Activated CD8-positive, alpha-beta memory T cell treated with anti-CD3 and anti-CD28 coated beads, Interleukin-2, amount 50 U/mL, for 24 hours (primary cell): ENCODE data around the gene ATF7IP2.
"Not testable (repeated sequence)": the region's sequence is repeated elsewhere in the genome, so short reads cannot be mapped to it uniquely, and the experiment has no call there.

Source experiments
- DNase-seq: peaks from one replicate; pipeline ENCODE4 v3.0.0-alpha.2; 2020; ENCODE audit errors: extremely low read depth

Gene ATF7IP2

GRCh38 chr16:10452208-10453158 lies 66.6 kb downstream of the ATF7IP2 start:
- not testable (repeated sequence) for DNase-seq

GRCh38 chr16:10453159-10453510 lies 67.3 kb downstream of the ATF7IP2 start:
- no peak for DNase-seq

- no peak for DNase-seq
Observed at GRCh38 chr16:10465821-10466220, 80.0 kb downstream of the ATF7IP2 start.

DNA sequence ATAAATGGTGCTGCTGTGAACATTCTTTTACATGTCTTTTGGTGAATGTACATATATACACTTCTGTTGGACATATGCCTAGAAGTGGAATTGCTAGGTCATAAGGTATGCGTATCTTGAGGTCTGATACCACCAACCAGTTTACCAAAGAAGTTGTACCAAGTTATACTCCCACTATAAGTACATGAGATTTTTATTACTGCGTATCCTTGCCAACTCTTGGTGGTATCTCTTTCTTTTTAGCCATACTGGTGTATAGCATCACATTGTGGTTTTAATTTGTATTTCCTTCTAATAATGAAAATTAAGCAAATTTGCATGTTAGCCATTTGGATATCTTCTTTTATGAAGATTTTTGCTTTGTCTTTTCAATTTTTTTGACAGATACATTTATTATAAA lies 80.5 kb downstream of the ATF7IP2 start:
- no peak for DNase-seq

DNA sequence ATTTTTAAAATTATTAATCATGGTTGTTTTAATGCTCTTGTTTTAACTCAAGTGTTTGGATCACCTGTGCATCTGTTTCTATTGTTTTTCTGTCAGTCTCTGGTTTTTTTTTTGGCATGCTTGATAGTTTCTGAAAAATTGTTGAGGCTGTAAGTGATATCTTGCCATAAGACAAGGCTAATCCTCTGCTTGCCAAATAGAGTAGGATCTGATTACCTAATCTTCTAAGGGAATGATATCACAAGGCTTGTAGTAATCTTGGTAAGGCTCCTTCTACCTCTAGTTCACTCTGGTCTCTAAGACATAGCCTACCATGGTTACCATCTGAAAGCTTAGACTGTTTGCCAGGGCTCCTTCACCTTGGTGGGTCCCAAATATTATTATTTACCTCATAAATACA lies 81.0 kb downstream of the ATF7IP2 start:
- no peak for DNase-seq

GRCh38 chr16:10476636-10477035 lies 90.8 kb downstream of the ATF7IP2 start:
- DNase-seq: not testable (repeated sequence)

DNA sequence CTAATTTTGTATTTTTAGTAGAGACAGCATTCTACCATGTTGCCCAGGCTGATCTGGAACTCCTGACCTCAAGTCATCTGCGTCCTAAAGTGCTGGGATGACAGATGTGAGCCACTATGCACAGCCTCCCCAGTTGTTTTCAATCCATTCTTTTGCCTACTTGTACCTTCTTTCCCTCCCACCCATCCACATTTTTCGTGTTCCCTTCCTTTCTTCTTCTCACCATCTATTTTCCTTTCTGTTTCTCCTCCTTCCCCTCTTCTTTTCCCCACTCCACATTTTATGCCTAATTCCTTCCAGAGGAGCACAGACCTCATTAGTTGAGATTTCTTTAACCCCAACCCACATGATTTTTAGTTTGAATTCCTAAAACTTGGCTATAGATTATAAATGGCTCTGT lies 94.3 kb downstream of the ATF7IP2 start:
- no peak for DNase-seq

GRCh38 chr16:10485159-10485558 lies 99.3 kb downstream of the ATF7IP2 start:
- DNase-seq: no peak

DNA sequence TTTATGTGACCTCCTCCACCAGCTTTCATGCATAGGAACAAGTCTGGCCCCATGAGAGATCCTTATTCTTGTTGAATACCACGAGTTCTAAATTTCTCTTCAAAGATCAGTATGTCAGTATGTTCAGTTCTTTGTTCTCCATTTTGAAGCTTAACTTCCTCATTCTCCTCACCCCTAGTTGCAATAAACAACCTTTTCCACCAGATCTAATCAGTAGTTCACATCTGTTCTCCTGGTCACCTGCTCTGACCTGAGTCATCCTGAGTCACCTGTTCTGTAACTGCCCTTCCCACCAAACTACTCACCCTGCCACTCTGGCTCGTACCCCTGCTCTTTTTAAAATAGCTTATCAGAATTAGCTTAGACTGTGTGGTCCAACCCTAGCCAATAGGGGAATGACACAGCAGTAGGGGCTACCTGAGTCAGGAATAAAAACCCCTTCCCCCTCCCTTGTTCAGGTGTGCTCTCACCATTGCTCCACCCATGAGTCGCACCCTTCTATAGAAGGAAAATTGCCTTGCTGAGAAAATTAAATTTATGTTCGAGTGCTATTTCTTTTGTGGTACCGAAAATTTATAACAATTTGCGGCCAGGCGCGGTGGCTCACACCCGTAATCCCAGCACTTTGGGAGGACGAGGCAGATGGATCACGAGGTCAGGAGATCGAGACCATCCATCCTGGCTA lies 100.0 kb downstream of the ATF7IP2 start:
- no peak for DNase-seq

DNA sequence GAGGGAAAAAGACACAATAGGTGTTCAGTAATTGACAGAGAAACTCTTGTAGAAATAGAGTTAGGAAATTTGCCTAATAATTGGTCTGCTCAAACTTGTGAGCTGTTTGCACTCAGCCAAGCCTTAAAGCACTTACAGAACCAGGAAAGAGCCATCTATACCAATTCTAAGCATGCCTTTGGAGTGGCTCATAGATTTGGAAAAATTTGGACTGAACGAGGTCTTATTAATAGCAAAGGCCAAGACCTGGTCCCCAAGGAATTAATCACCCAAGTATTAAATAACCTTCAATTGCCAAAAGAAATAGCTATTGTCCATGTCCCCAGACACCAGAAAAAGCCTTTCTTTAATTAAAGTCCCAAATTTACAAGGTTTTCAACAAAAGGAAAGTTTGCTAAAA lies 104.3 kb downstream of the ATF7IP2 start:
- no peak for DNase-seq

DNA sequence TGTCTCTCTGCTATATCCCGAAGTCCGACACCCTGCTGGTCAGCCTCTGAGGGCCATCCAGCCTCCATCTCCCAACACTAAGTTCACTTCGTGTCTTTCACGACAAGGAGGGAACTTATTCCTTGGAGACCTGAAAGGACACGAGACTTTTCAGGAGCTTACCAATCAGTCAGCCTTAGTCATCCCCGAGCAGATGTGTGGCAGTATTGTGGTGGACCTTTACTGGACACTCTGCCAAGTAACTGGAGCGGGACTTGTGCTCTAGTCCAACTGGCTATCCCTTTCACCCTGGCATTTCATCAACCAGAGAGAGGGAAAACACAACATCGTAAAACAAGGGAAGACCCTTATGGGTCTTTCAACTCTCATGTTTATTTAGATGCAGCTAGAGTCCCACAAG lies 107.4 kb downstream of the ATF7IP2 start:
- no peak for DNase-seq

DNA sequence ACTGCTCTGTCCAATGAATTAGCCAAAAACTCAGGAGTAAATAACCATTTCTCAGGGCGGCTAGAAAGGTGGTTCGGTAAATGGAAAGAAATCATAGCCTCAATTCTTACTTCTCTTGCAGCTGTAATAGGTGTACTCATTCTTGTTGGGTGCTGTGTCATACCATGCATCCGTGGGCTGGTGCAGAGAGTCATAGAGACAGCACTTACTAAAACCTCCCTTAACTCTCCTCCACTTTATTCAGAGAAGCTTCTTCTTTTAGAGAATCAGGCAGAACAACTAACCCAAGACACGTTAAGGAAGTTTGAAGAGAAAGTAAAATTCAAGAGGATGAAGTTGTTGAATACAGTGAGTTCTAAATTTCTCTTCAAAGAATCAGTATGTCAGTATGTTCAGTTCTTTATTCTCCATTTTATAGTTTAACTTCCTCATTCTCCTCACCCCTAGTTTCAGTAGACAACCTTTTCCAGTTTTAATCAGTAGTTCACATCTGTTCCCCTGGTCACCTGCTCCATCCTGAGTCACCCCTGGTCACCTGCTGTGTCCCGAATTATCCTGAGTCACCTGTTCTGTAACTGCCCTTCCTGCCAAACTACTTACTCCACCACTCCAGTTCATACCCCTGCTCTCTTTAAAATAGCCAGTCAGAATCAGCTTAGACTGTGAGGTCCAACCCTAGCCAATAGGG lies 108.6 kb downstream of the ATF7IP2 start:
- no peak for DNase-seq

DNA sequence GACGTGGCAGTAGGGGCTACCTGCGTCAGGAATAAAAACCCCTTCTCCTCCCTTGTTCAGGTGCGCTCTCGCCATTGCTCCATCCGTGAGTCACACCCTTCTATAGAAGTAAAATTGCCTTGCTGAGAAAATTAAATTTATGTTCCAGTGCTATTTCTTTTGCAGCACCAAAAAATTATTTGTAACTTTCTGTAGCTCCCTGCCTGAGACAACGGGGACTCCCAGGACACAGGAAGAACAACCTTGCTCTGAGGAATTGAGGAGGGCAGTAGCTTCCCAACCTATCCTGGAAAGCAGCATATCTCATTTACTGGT lies 109.1 kb downstream of the ATF7IP2 start:
- no peak for DNase-seq

- DNase-seq: no peak
Observed at GRCh38 chr16:10497132-10498101, 111.6 kb downstream of the ATF7IP2 start.

DNA sequence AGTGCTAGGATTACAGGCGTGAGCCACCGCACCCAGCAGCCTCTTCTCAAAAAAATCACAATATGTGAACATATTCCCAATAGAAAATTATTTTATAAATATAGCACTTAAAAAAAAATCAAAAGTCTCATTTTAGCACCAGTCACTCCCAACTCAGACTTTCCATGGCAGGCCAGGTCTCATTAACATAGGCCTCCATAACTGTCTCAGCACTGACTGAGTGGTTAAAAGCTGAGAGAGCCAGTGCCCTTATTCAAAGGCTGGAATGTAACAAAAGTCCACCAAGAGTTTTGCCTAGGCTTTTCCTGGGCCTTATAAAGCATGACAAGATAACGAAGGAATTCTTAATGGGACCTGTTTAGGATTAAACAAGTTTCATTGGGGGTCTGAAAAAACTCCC lies 114.7 kb downstream of the ATF7IP2 start:
- DNase-seq: no peak

- no peak for DNase-seq
Observed at GRCh38 chr16:10501016-10501607, 115.3 kb downstream of the ATF7IP2 start.

DNA sequence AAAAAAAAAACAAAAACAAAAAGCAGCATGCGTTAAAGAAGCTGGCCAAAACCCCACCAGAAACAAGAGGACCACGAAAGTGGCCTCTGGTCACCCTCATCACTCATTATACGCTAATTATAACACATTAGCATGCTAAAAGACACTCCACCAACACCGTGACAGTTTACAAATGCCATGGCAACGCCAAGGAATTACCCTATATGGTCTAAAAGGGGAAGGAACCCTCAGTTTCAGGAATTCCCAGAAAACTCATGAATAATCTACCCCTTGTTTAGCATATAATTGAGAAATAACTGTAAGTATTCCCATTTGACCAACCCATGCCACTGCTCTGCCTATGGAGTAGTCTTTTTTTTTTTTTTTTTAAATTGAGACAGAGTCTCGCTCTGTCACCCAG lies 116.9 kb downstream of the ATF7IP2 start:
- DNase-seq: no peak

DNA sequence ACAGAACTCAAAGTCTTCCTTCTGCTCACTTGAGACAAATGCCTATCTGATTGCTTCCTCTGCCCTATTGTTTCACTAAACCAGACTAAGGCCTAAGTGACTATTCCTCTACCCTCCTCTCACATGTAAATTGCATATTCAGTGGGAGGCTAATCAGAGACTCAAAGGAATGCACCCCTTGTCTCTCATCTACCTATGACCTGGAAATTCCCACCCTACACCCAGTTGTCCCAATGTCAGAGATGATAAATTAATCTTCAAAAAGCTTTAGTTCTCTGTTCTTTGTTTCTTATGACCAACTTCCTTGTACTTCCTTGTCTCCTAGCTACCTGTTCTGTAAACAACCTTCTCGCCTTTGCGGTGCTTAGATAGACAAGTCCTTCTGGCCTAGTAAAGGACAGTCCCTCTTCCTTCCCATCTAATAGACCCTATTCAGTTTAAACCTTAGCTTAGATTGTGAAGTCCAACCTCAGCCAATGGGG lies 118.6 kb downstream of the ATF7IP2 start:
- DNase-seq: no peak

- DNase-seq: not testable (repeated sequence)
Observed at GRCh38 chr16:10505286-10505685, 119.4 kb downstream of the ATF7IP2 start.

DNA sequence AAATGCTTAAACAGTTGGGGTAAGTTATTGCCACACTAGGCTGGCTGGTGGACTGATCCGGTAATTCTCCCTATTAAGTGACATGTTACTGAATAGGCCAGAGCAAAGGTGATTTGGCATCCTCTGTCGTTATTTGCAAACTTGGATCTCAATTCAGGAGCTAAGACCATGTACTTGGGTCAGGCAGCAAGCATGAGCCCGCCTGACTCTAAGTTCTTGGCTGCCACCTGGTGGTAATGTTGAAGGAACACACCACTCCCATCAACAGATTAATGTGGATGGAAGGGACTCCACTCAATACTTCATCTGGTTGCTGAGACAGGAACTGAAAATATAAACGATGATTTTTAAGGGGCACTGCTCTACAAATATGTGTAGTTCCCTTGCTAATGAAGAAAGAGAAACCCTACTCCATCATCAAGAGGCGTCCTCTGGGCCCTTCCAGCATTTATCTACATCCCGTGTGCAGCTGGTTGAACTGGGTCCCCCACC lies 123.7 kb downstream of the ATF7IP2 start:
- DNase-seq: peak; percentile 27

DNA sequence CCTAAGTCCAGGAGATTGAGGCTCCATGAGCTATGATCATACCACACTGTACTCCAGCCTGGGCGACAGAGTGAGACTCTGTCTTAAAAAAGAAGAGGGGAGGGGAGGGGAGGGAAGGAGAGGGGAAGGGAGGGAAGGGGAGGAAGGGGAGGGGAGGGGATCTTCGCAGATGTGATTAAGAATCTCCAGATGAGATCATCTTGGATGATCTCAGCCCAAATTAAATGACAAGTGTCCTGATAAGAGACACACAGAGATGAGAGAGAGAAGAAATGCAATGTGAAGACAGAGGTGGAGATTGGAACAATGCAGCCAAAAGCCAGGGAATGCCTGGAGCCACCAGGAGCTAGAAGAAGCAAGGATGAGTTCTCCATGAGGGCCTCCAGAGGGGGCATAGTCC lies 124.4 kb downstream of the ATF7IP2 start:
- DNase-seq: no peak
